GM18951 (cell line): ENCODE results near the gene CACNA2D1.
"Not testable (repeated sequence)": the region's sequence is repeated elsewhere in the genome, so short reads cannot be mapped to it uniquely, and the experiment has no call there.

Experiments
- POLR2A ChIP-seq: IDR thresholded peaks from 4 replicates; pipeline ENCODE4 v1.6.1; 2011; ENCODE audit warnings: mild to moderate bottlenecking; ENCODE audit not compliant: insufficient read length, insufficient read depth; ENCODE audit errors: extremely low read depth
- in situ Hi-C: fragments of 300-500 bp; cut with MboI; formaldehyde crosslinking; loops from one replicate; pipeline ENCODE4 v1.12.0; 2022; ENCODE audit warnings: low sequenced_read_pairs, mixed read lengths, inconsistent platforms; ENCODE audit not compliant: unreplicated experiment

Gene CACNA2D1

GRCh38 chr7:82396343-82396742 lies 47.2 kb downstream of the CACNA2D1 start:
- TF ChIP-seq POLR2A: no peak
- in situ Hi-C loops: no loop called here

- no peak for TF ChIP-seq POLR2A
- in situ Hi-C loops: no loop called here
Measured at GRCh38 chr7:82395147-82395546, 48.4 kb downstream of the CACNA2D1 start.

- TF ChIP-seq POLR2A: no peak
- in situ Hi-C loops: no loop called here
Measured at GRCh38 chr7:82393840-82394220, 49.7 kb downstream of the CACNA2D1 start.

GRCh38 chr7:82393076-82393839 lies 50.3 kb downstream of the CACNA2D1 start:
- no peak for TF ChIP-seq POLR2A
- in situ Hi-C loops: no loop called here

- TF ChIP-seq POLR2A: no peak
- in situ Hi-C loops: no loop called here
Measured at GRCh38 chr7:82390936-82391335, 52.6 kb downstream of the CACNA2D1 start.

- no peak for TF ChIP-seq POLR2A
- in situ Hi-C loops: no loop called here
Measured at GRCh38 chr7:82389876-82390275, 53.7 kb downstream of the CACNA2D1 start.

- in situ Hi-C loops: no loop called here
- no peak for TF ChIP-seq POLR2A
Measured at GRCh38 chr7:82388138-82388537, 55.4 kb downstream of the CACNA2D1 start.

- in situ Hi-C loops: not testable (repeated sequence)
Measured at GRCh38 chr7:82386571-82386970, 57.0 kb downstream of the CACNA2D1 start.

GRCh38 chr7:82384779-82385178 lies 58.8 kb downstream of the CACNA2D1 start:
- in situ Hi-C loops: no loop called here
- no peak for TF ChIP-seq POLR2A

- in situ Hi-C loops: no loop called here
- TF ChIP-seq POLR2A: no peak
Measured at GRCh38 chr7:82384051-82384464, 59.5 kb downstream of the CACNA2D1 start.

GRCh38 chr7:82382276-82382675 lies 61.3 kb downstream of the CACNA2D1 start:
- in situ Hi-C loops: no loop called here
- TF ChIP-seq POLR2A: no peak

- in situ Hi-C loops: no loop called here
- TF ChIP-seq POLR2A: no peak
Measured at GRCh38 chr7:82376739-82377138, 66.8 kb downstream of the CACNA2D1 start.

- TF ChIP-seq POLR2A: no peak
Measured at GRCh38 chr7:82375713-82376112, 67.9 kb downstream of the CACNA2D1 start.

GRCh38 chr7:82375129-82375528 lies 68.4 kb downstream of the CACNA2D1 start:
- in situ Hi-C loops: no loop called here
- no peak for TF ChIP-seq POLR2A

More at GRCh38 chr7:82375713-82376112, 67.9 kb downstream of the CACNA2D1 start:
- in situ Hi-C loops: no loop called here

- in situ Hi-C loops: no loop called here
- no peak for TF ChIP-seq POLR2A
Measured at GRCh38 chr7:82373926-82374635, 69.5 kb downstream of the CACNA2D1 start.

GRCh38 chr7:82364671-82365070 lies 78.9 kb downstream of the CACNA2D1 start:
- no peak for TF ChIP-seq POLR2A
- in situ Hi-C loops: no loop called here
